Measurements from ENCODE around the gene FAT1.

DNA sequence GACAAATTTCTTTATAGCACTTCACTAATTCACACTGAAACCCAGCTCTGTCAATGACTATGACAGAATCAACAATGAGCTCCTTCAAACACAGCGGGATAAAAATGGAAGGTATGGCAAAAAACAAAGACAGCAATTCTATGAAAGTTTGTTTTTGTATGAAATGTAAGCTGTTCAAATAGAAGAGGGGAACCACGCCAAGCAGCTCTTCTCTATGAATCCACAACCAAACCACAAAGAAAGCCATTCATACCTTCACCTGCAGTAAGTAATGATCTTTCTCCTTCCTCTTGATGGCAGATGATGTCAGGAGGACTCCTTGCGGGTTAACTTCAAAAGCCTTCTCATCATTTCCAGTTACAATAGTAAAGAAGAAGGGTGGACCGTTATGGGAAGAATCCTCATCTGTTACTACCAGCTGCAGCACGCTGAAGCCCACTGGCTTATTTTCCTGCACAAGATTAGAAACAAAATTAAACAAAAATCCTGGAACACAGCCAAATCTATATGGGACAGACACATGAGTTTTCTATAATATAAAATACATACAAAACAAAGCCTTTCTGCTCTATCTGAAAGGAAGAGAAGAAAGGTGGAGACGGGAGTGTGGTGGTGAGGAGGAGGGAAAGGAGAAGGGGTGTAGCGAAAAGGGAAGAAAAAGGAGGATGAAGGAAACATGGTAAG is 119.4 kb downstream of the FAT1 start:
- TF ChIP-seq, protein P1, sequence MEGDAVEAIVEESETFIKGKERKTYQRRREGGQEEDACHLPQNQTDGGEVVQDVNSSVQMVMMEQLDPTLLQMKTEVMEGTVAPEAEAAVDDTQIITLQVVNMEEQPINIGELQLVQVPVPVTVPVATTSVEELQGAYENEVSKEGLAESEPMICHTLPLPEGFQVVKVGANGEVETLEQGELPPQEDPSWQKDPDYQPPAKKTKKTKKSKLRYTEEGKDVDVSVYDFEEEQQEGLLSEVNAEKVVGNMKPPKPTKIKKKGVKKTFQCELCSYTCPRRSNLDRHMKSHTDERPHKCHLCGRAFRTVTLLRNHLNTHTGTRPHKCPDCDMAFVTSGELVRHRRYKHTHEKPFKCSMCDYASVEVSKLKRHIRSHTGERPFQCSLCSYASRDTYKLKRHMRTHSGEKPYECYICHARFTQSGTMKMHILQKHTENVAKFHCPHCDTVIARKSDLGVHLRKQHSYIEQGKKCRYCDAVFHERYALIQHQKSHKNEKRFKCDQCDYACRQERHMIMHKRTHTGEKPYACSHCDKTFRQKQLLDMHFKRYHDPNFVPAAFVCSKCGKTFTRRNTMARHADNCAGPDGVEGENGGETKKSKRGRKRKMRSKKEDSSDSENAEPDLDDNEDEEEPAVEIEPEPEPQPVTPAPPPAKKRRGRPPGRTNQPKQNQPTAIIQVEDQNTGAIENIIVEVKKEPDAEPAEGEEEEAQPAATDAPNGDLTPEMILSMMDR (IDR thresholded peaks at IDR 0.05), result no peak
- TF ChIP-seq POLR2AphosphoS5 (IDR thresholded peaks at IDR 0.05) (no peak), EP300 (IDR thresholded peaks at IDR 0.05) (no peak), POLR2A (IDR thresholded peaks at IDR 0.05) (no peak)

Measured in sigmoid colon (tissue), 4 donors.